ENCODE measurements around the gene PLIN1.

DNA sequence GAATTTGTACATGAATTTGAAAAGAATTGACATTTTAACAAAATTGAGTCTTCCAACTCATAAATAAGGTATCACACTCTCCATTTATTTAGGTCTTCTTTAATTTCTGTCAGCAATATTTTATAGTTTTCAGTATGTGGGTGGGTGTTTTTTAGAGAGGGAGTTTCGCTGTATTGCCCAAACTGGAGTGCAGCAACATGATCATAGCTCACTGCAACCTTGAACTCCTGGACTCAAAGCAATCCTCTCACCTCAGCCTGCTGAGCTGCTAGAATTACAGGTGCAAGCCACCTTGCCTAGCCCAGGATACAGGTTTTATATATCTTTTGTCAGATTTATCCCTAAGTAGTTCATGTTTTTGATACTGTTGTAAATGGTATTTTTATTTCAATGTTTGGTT is 16.0 kb upstream of the PLIN1 start:
- TF ChIP-seq, protein P1, sequence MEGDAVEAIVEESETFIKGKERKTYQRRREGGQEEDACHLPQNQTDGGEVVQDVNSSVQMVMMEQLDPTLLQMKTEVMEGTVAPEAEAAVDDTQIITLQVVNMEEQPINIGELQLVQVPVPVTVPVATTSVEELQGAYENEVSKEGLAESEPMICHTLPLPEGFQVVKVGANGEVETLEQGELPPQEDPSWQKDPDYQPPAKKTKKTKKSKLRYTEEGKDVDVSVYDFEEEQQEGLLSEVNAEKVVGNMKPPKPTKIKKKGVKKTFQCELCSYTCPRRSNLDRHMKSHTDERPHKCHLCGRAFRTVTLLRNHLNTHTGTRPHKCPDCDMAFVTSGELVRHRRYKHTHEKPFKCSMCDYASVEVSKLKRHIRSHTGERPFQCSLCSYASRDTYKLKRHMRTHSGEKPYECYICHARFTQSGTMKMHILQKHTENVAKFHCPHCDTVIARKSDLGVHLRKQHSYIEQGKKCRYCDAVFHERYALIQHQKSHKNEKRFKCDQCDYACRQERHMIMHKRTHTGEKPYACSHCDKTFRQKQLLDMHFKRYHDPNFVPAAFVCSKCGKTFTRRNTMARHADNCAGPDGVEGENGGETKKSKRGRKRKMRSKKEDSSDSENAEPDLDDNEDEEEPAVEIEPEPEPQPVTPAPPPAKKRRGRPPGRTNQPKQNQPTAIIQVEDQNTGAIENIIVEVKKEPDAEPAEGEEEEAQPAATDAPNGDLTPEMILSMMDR (IDR thresholded peaks at IDR 0.05): no peak
- TF ChIP-seq POLR2A (IDR thresholded peaks at IDR 0.05): no peak

Measured in body of pancreas (tissue), 4 donors.